HCT116 (cell line): Measurements from ENCODE around the gene ZMAT3. TPM values are rescaled to one million over a fixed set of nuclear protein-coding genes. Genes with fewer than 3 reads are reported as not detected.

Source experiments
- ATAC-seq: fragments of 200-7000 bp; cut with Tn5 transposase; 2 replicates; pipeline ENCODE4 v1.9.1; 2020; ENCODE audit warnings: mild to moderate bottlenecking, moderate library complexity
- Bru-seq: library from RNA; stranded (reverse); fragments of 400-500 nt; gene quantifications from one replicate; lab custom pipeline; 2021; lab: Mats Ljungman, UMichigan
- BruChase-seq, 2 experiments: library from RNA; stranded (reverse); fragments of 400-500 nt; gene quantifications; one replicate each; lab custom pipeline; 2021; lab: Mats Ljungman, UMichigan
- BruUV-seq: library from RNA; stranded (reverse); fragments of 400-500 nt; replicated peaks from 2 replicates; lab custom pipeline; 2021; lab: Mats Ljungman, UMichigan
- CTCF ChIA-PET: fragments of 300-600 bp; sonication (Branson Sonifier 250); formaldehyde crosslinking; loops from one replicate; lab custom pipeline; 2021; ENCODE audit warnings: antibody characterized with exemption; lab: Charles Lee
- POLR2A ChIA-PET: fragments of 300-600, 350-600 bp; sonication (Branson Sonifier 250); formaldehyde crosslinking; loops from one replicate; lab custom pipeline; 2021; ENCODE audit warnings: antibody characterized with exemption; lab: Charles Lee
- RAD21 ChIA-PET, 2 experiments: fragments of 300-600 bp; sonication (Branson Sonifier 250); formaldehyde crosslinking; loops; one replicate each; lab custom pipeline; 2023; ENCODE audit warnings: low total read pairs in 2 of 2; ENCODE audit not compliant: uncharacterized antibody in 2 of 2, unreplicated experiment in 2 of 2, low non-redundant PET in 1 of 2; lab: Charles Lee
- DNase-seq: peaks from one replicate; pipeline ENCODE4 v3.0.0-alpha.2; 2010; ENCODE audit warnings: low read depth, low spot score
- H2AFZ ChIP-seq: fragments of 200-600 bp; shearing (Covaris generic), sonication (generic); 2 replicates; pipeline ENCODE4 v1.6.1; 2017; ENCODE audit warnings: low read depth, mixed run types, mixed read lengths, antibody characterized with exemption, low read length; ENCODE audit not compliant: poor library complexity, severe bottlenecking
- H3K27ac ChIP-seq: 2 replicates; pipeline ENCODE4 v1.5.1; 2012; ENCODE audit warnings: low read depth, low read length
- H3K27me3 ChIP-seq: fragments of 200-600 bp; sonication (generic); 2 replicates; pipeline ENCODE4 v1.6.1; 2016; ENCODE audit warnings: mixed run types, low read length, mixed read lengths; ENCODE audit not compliant: insufficient read depth
- H3K36me3 ChIP-seq, 2 experiments: fragments of 200-500 bp in 1 of 2; fragments of 200-600 bp in 1 of 2; sonication (Bioruptor generic) in 1 of 2; sonication (generic) in 1 of 2; 2 replicates each; pipeline versions ENCODE4 v1.5.1 to v1.6.1; 2014 to 2016; ENCODE audit warnings: low read length in 2 of 2, inconsistent platforms in 1 of 2, mixed read lengths in 1 of 2, mixed run types in 1 of 2; ENCODE audit not compliant: insufficient read depth in 2 of 2, control insufficient read depth in 1 of 2
- H3K4me1 ChIP-seq, 2 experiments: fragments of 200-600 bp in 1 of 2; sonication (generic) in 1 of 2; 2 replicates each; pipeline versions ENCODE4 v1.5.1 to v1.6.1; 2012 to 2017; ENCODE audit warnings: low read length in 2 of 2, inconsistent platforms in 1 of 2, mild to moderate bottlenecking in 1 of 2, mixed read lengths in 1 of 2, mixed run types in 1 of 2, moderate library complexity in 1 of 2; ENCODE audit not compliant: insufficient read depth in 2 of 2, control insufficient read depth in 1 of 2
- H3K4me2 ChIP-seq: fragments of 200-600 bp; sonication (generic); 2 replicates; pipeline ENCODE4 v1.6.1; 2017; ENCODE audit warnings: mixed run types, low read length, mixed read lengths
- H3K4me3 ChIP-seq, 2 experiments: fragments of 200-600 bp in 1 of 2; sonication (generic) in 1 of 2; replicated peaks in 1 of 2; 2 replicates each; pipeline ENCODE4 v1.5.1; 2011 to 2016; ENCODE audit warnings: low read length in 2 of 2, control low read depth in 1 of 2, low read depth in 1 of 2, mild to moderate bottlenecking in 1 of 2, mixed read lengths in 1 of 2, mixed run types in 1 of 2
- H3K79me2 ChIP-seq: fragments of 200-600 bp; sonication (generic); 2 replicates; pipeline ENCODE4 v1.6.1; 2017; ENCODE audit warnings: mild to moderate bottlenecking, mixed run types, low read length, moderate library complexity, mixed read lengths; ENCODE audit not compliant: insufficient read depth
- H3K9ac ChIP-seq: fragments of 200-600 bp; sonication (generic); 2 replicates; pipeline ENCODE4 v1.6.1; 2016; ENCODE audit warnings: low read length, mixed read lengths
- H3K9me2 ChIP-seq: fragments of 200-600 bp; sonication (generic), shearing (Covaris generic); 2 replicates; pipeline ENCODE4 v1.6.1; 2017; ENCODE audit warnings: mixed run types, mild to moderate bottlenecking, moderate library complexity; ENCODE audit not compliant: insufficient read depth
- H3K9me3 ChIP-seq, 2 experiments: fragments of 200-500 bp in 1 of 2; fragments of 200-600 bp in 1 of 2; sonication (Bioruptor generic) in 1 of 2; sonication (generic) in 1 of 2; 2 replicates each; pipeline ENCODE4 v1.6.1; 2014 to 2017; ENCODE audit warnings: low read length in 2 of 2, mixed read lengths in 2 of 2, inconsistent platforms in 1 of 2, low read depth in 1 of 2, mild to moderate bottlenecking in 1 of 2, mixed run types in 1 of 2, moderate library complexity in 1 of 2; ENCODE audit not compliant: control insufficient read depth in 1 of 2, insufficient read depth in 1 of 2
- H4K20me1 ChIP-seq: fragments of 200-600 bp; sonication (generic), shearing (Covaris generic); 2 replicates; pipeline ENCODE4 v1.6.1; 2017; ENCODE audit warnings: mixed run types, mild to moderate bottlenecking, moderate library complexity; ENCODE audit not compliant: insufficient read depth
- CBX3 ChIP-seq: IDR thresholded peaks from 2 replicates; pipeline ENCODE4 v1.6.1; 2012; ENCODE audit warnings: low read depth
- EGR1 ChIP-seq: IDR thresholded peaks from 2 replicates; pipeline ENCODE4 v1.6.1; 2012; ENCODE audit warnings: low read depth
- ELF1 ChIP-seq: IDR thresholded peaks from 2 replicates; pipeline ENCODE4 v1.6.1; 2012; ENCODE audit warnings: low read depth, borderline replicate concordance
- EZH2 ChIP-seq: fragments of 200-600 bp; sonication (generic); IDR thresholded peaks from 2 replicates; pipeline ENCODE4 v1.6.1; 2017; ENCODE audit warnings: antibody characterized with exemption, mixed run types
- JUND ChIP-seq: IDR thresholded peaks from 2 replicates; pipeline ENCODE4 v1.6.1; 2012
- MAX ChIP-seq: IDR thresholded peaks from 2 replicates; pipeline ENCODE4 v1.6.1; 2012
- POLR2A ChIP-seq: IDR thresholded peaks from 2 replicates; pipeline ENCODE4 v1.7.0; 2011; ENCODE audit warnings: borderline replicate concordance; ENCODE audit not compliant: insufficient read depth, insufficient read length; ENCODE audit errors: extremely low read depth
- POLR2AphosphoS5 ChIP-seq: IDR thresholded peaks from 2 replicates; pipeline ENCODE4 v1.6.1; 2011; ENCODE audit warnings: mild to moderate bottlenecking, low read depth, low read length, moderate library complexity
- SIN3A ChIP-seq: IDR thresholded peaks from 2 replicates; pipeline ENCODE4 v1.6.1; 2012; ENCODE audit warnings: low read depth
- SP1 ChIP-seq: IDR thresholded peaks from 2 replicates; pipeline ENCODE4 v1.6.1; 2012; ENCODE audit warnings: low read depth
- TCF7L2 ChIP-seq: IDR thresholded peaks from 2 replicates; pipeline ENCODE4 v1.7.0; 2011; ENCODE audit warnings: borderline replicate concordance, inconsistent platforms; ENCODE audit not compliant: insufficient read depth, insufficient read length; ENCODE audit errors: extremely low read depth
- YY1 ChIP-seq: IDR thresholded peaks from 2 replicates; pipeline ENCODE4 v1.6.1; 2011; ENCODE audit warnings: low read length, low read depth, moderate library complexity, mild to moderate bottlenecking; ENCODE audit not compliant: insufficient replicate concordance; ENCODE audit errors: extremely low read depth
- ZFX ChIP-seq: fragments of 450-650 bp; IDR thresholded peaks from 2 replicates; pipeline ENCODE4 v1.6.1; 2017
- intact Hi-C: fragments of 100-400 bp; cut with micrococcal nuclease; formaldehyde crosslinking; loops from 2 replicates; pipeline ENCODE4 v1.10.0; 2022
- long read RNA-seq: library from polyadenylated mRNA; unstranded; transcript quantifications from one replicate; pipeline ENCODE4 v2.0.0, GENCODE V29; 2021; ENCODE audit not compliant: unreplicated experiment
- polyA plus RNA-seq: library from polyadenylated mRNA; unstranded; fragments of >200 nt; gene quantifications from 2 replicates; pipeline ENCODE4 v1.2.1, GENCODE V29; 2012; ENCODE audit warnings: missing spikeins
- total RNA-seq: library from RNA; stranded (reverse); gene quantifications from one replicate; pipeline ENCODE4 v1.2.1, GENCODE V29; 2021; ENCODE audit not compliant: unreplicated experiment

The ZMAT3 gene
- total RNA-seq (12.1 TPM), Bru-seq, nascent RNA (percentile 57 among the genes with signal in this experiment), BruChase-seq, experiment 1, labeled RNA remaining after a 6-hour chase (percentile 83 among the genes with signal in this experiment), BruChase-seq, experiment 2, labeled RNA remaining after a 2-hour chase (percentile 70 among the genes with signal in this experiment)
- 5.4 and 6.6 TPM in 2 replicates for polyA plus RNA-seq
- long read RNA-seq, full-length matches to known transcripts = 4 of 17 reads
- long read RNA-seq, partial matches to known transcripts = 6 of 17 reads
- long read RNA-seq, other reads (novel, unspliced or antisense) = 7 of 17 reads

- ChIA-PET RAD21 (no interaction called here), POLR2A (interaction anchor here (0.8 kb wide), 1 partner anchor 12 kb away, joined by 3 read pairs; no protein-coding TSS in a partner anchor), CTCF (interaction anchor here (1.3 to 2.4 kb wide), 2 partner anchors 11 to 244 kb away, joined by 3 to 10 read pairs; no protein-coding TSS in a partner anchor)
- Histone ChIP-seq H3K4me2 (peak within 1 kb of the TSS; percentile 83), H3K4me3 (peak within 1 kb of the TSS; percentile 66 to 78), H3K27ac (peak within 1 kb of the TSS; percentile 68), H2AFZ (peak within 1 kb of the TSS; percentile 70), H3K79me2 (peaks cover 9% of the 10 kb centered on the region), H3K9ac (peak within 1 kb of the TSS; percentile 66), H3K27me3 (no peaks in the 10 kb centered on the region), H3K9me2 (no peaks in the 10 kb centered on the region), H3K9me3 (no peaks in the 10 kb centered on the region), H4K20me1 (no peaks in the 10 kb centered on the region), H3K4me1 (peaks cover 11 to 24% of the 10 kb centered on the region in 2 experiments), H3K36me3 (no peaks in the 10 kb centered on the region; a peak in 1 of 4 replicates)
- peak; percentile 76 for TF ChIP-seq POLR2A
- peak; percentile 51 for TF ChIP-seq YY1
- TF ChIP-seq SIN3A = peak; percentile 83
- TF ChIP-seq EGR1 = no peak
- peak; percentile 93 for TF ChIP-seq POLR2AphosphoS5
- TF ChIP-seq CBX3 = no peak
- no peak for TF ChIP-seq EZH2
- no peak; the same call in 1 of the 2 replicates for TF ChIP-seq JUND
- no peak for TF ChIP-seq ELF1
- peak; percentile 81 for TF ChIP-seq ZFX
- TF ChIP-seq SP1 = no peak
- TF ChIP-seq MAX = peak; percentile 81
- peak; percentile 10 for TF ChIP-seq TCF7L2
- DNase-seq = peak; percentile 34
- intact Hi-C loops = loop anchor here (5.0 kb wide), 1 partner anchor 54 kb away; no protein-coding TSS in a partner anchor
- ATAC-seq = peak; percentile 92
- BruUV-seq = no TSS peak
Observed at GRCh38 chr3:179071323-179072099, at the start of gene ZMAT3. Gene ZMAT3, minus strand, starts transcription at chr3:179071809. Its CDS starts 4,057 bp downstream, at chr3:179067752.
